K562 (cell line): ENCODE data around the gene POLD1. TPM values are rescaled to one million over a fixed set of nuclear protein-coding genes. Genes with fewer than 3 reads are reported as not detected.

Experiments used
- EGR1 ChIP-seq: fragments of 450-650 bp; conservative IDR thresholded peaks from 2 replicates; pipeline ENCODE4 v1.6.1; 2017; ENCODE audit warnings: mild to moderate bottlenecking
- FOS ChIP-seq: IDR thresholded peaks from 3 replicates; pipeline ENCODE4 v1.6.1; 2011; ENCODE audit not compliant: insufficient read length; ENCODE audit errors: extremely low read depth
- HSF4 ChIP-seq: fragments of 250-450 bp; sonication (Bioruptor Pico); IDR thresholded peaks from 2 replicates; pipeline ENCODE4 v2.1.2; 2022; ENCODE audit warnings: mild to moderate bottlenecking, moderate library complexity, borderline replicate concordance
- JUND ChIP-seq, 2 experiments: IDR thresholded peaks; 2 replicates in 1 of 2; 3 replicates in 1 of 2; pipeline ENCODE4 v1.6.1; 2011; ENCODE audit warnings: borderline replicate concordance in 2 of 2, low read depth in 2 of 2, low read length in 2 of 2, improper control_type of control experiment in 1 of 2, missing biosample characterization in 1 of 2, missing genetic modification characterization in 1 of 2, missing genetic modification reagents in 1 of 2
- L3MBTL2 ChIP-seq: fragments of 450-650 bp; IDR thresholded peaks from 2 replicates; pipeline ENCODE4 v1.6.1; 2016; ENCODE audit warnings: mild to moderate bottlenecking, moderate library complexity
- LEF1 ChIP-seq: fragments of 450-650 bp; IDR thresholded peaks from 2 replicates; pipeline ENCODE4 v1.6.1; 2016; ENCODE audit warnings: mild to moderate bottlenecking
- MAZ ChIP-seq, 2 experiments: fragments of 450-650 bp in 1 of 2; sonication (generic) in 1 of 2; formaldehyde crosslinking; IDR thresholded peaks in 1 of 2; conservative IDR thresholded peaks in 1 of 2; 2 replicates each; pipeline versions ENCODE4 v1.4.0 to v1.5.0; 2020; ENCODE audit warnings: mild to moderate bottlenecking in 1 of 2, missing genetic modification reagents in 1 of 2
- MTA1 ChIP-seq: fragments of 450-650 bp; IDR thresholded peaks from 2 replicates; pipeline ENCODE4 v1.6.1; 2017; ENCODE audit warnings: borderline replicate concordance
- NCOA2 ChIP-seq, 2 experiments: fragments of 450-650 bp; IDR thresholded peaks; 2 replicates each; pipeline ENCODE4 v1.6.1; 2018; ENCODE audit warnings: mild to moderate bottlenecking in 2 of 2, moderate library complexity in 1 of 2; ENCODE audit not compliant: partially characterized antibody in 2 of 2
- NFATC3 ChIP-seq: fragments of 450-650 bp; IDR thresholded peaks from 2 replicates; pipeline ENCODE4 v1.6.1; 2017; ENCODE audit warnings: mild to moderate bottlenecking
- NFYB ChIP-seq: IDR thresholded peaks from 2 replicates; pipeline ENCODE4 v1.6.1; 2011; ENCODE audit warnings: mild to moderate bottlenecking, moderate library complexity; ENCODE audit not compliant: insufficient read length; ENCODE audit errors: extremely low read depth
- PBX2 ChIP-seq, 2 experiments: IDR thresholded peaks in 1 of 2; conservative IDR thresholded peaks in 1 of 2; 2 replicates each; pipeline ENCODE4 v1.6.1; 2016; ENCODE audit warnings: low read depth in 2 of 2, mild to moderate bottlenecking in 1 of 2, missing compliant biosample characterization in 1 of 2, missing genetic modification characterization in 1 of 2, moderate library complexity in 1 of 2
- POLR3G ChIP-seq: IDR thresholded peaks from 2 replicates; pipeline ENCODE4 v1.6.1; 2011; ENCODE audit not compliant: insufficient read length, insufficient replicate concordance; ENCODE audit errors: extremely low read depth
- RUNX1 ChIP-seq: sonication (generic); IDR thresholded peaks from 2 replicates; pipeline ENCODE4 v1.6.1; 2016; ENCODE audit warnings: antibody characterized with exemption, low read depth
- SRF ChIP-seq, 2 experiments: fragments of 250-450, 450-650 bp in 1 of 2; sonication (Bioruptor Pico) in 1 of 2; sonication (generic) in 1 of 2; formaldehyde crosslinking; IDR thresholded peaks; 2 replicates each; pipeline versions ENCODE4 v1.5.0 to v1.5.1; 2020 to 2022; ENCODE audit warnings: mild to moderate bottlenecking in 1 of 2, missing genetic modification reagents in 1 of 2
- TFAM ChIP-seq: fragments of 250-450 bp; sonication (Bioruptor Pico); conservative IDR thresholded peaks from 2 replicates; pipeline ENCODE4 v1.5.0; 2021; ENCODE audit warnings: mild to moderate bottlenecking, moderate library complexity
- ZBTB33 ChIP-seq: sonication (generic); formaldehyde crosslinking; IDR thresholded peaks from 2 replicates; pipeline ENCODE4 v1.8.1; 2023; ENCODE audit warnings: mild to moderate bottlenecking, missing genetic modification reagents
- ZNF143 ChIP-seq: sonication (generic); formaldehyde crosslinking; IDR thresholded peaks from 2 replicates; pipeline ENCODE4 v1.9.0; 2022; ENCODE audit warnings: mild to moderate bottlenecking, missing genetic modification reagents
- ZNF41 ChIP-seq: fragments of 250-450 bp; sonication (Bioruptor Pico); conservative IDR thresholded peaks from 2 replicates; pipeline ENCODE4 v1.4.0; 2020; ENCODE audit warnings: mild to moderate bottlenecking
- ZNF77 ChIP-seq: fragments of 250-450 bp; sonication (Bioruptor Pico); IDR thresholded peaks from 2 replicates; pipeline ENCODE4 v1.5.0; 2020
- polyA plus RNA-seq, 8 experiments: library from polyadenylated mRNA; depleted of rRNA in 4 of 8; stranded (reverse) in 5 of 8; unstranded in 3 of 8; fragments of >200 nt; fragmentation: Nextera tagmentation in 2 of 8; fragmentation: Illumina TruSeq in 1 of 8; extraction: Ambion mirVana in 2 of 8; extraction: Trizol in 1 of 8; gene quantifications; 2 replicates each; pipeline versions ENCODE4 v1.2.1 to v1.2.3, GENCODE V29; 2011 to 2014; ENCODE audit warnings: inconsistent platforms in 1 of 8, missing spikeins in 1 of 8
- total RNA-seq, 7 experiments: library from RNA; depleted of rRNA in 6 of 7; stranded (reverse); fragments of >200 nt in 6 of 7; fragmentation: Illumina TruSeq in 2 of 7; extraction: Trizol in 2 of 7; gene quantifications; 2 replicates each; pipeline versions ENCODE4 v1.2.1 to v1.2.3, GENCODE V29; 2011 to 2021; ENCODE audit warnings: low replicate concordance in 1 of 7

The POLD1 gene
- total and polyA plus RNA-seq, 9 of the 15 experiments (the other 6 are each of a cell fraction or from before 2014, with no cell fraction given) = 1.3 to 312 (median 47.8) TPM

- no peak for TF ChIP-seq ZNF143
- TF ChIP-seq JUND (IDR thresholded peaks at IDR 0.05; ENCODE audit: borderline replicate concordance, low read depth, low read length) = peak; percentile 11; the same call in 1 of the 2 replicates
- no peak; the same call in 1 of the 3 replicates for TF ChIP-seq JUND (tag; IDR thresholded peaks at IDR 0.05; ENCODE audit: borderline replicate concordance, low read depth, low read length)
- peak; percentile 57 for TF ChIP-seq NFYB
- TF ChIP-seq ZNF41 (CRISPR knock-in tag) = no peak
- TF ChIP-seq ZNF77 = no peak
- TF ChIP-seq EGR1 = no peak
- no peak for TF ChIP-seq TFAM
- TF ChIP-seq POLR3G = no peak
- no peak for TF ChIP-seq HSF4 (CRISPR knock-in tag)
- TF ChIP-seq LEF1 = no peak
- TF ChIP-seq L3MBTL2 = peak; percentile 80
- TF ChIP-seq FOS = peak; percentile 28
- TF ChIP-seq NCOA2 (IDR thresholded peaks at IDR 0.05; ENCODE audit: partially characterized antibody in 2 of 2) = no peak
- TF ChIP-seq MAZ (CRISPR knock-in tag; conservative IDR thresholded peaks at IDR 0.05 in 1 of 2, IDR thresholded peaks at IDR 0.05 in 1 of 2) = 0 out of 4 replicates have a peak, but pooled peaks of 1 of the 2 experiments have one; percentile 20
- TF ChIP-seq ZBTB33 (CRISPR knock-in tag) = no peak
- TF ChIP-seq RUNX1 = no peak
- no peak for TF ChIP-seq PBX2 (CRISPR knock-in tag; IDR thresholded peaks at IDR 0.05; ENCODE audit: low read depth)
- TF ChIP-seq PBX2 (tag; conservative IDR thresholded peaks at IDR 0.05; ENCODE audit: low read depth) = no peak
- no peak for TF ChIP-seq MTA1
- TF ChIP-seq SRF (CRISPR knock-in tag; IDR thresholded peaks at IDR 0.05) = no peak
- TF ChIP-seq NFATC3 = no peak
Measured at GRCh38 chr19:50368649-50369570, 15.2 kb upstream of the POLD1 start (continued).
